Upper lobe of left lung (tissue), 6 donors: ENCODE measurements around the gene TAAR9. TPM values are rescaled to one million over a fixed set of nuclear protein-coding genes. Genes with fewer than 3 reads are reported as not detected.

Experiments
- ATAC-seq, 2 donors: fragments of 200-7000 bp; cut with Tn5 transposase; one replicate each; pipeline ENCODE4 v1.9.1; 2022; ENCODE audit warnings: mild to moderate bottlenecking in 2 of 2, moderate library complexity in 2 of 2; ENCODE audit not compliant: low FRiP score in 2 of 2
- DNase-seq, 2 donors: peaks; one replicate each; pipeline ENCODE4 v3.0.0-alpha.2; 2019 to 2020
- H3K27ac ChIP-seq, 4 donors: fragments of 200-600 bp; sonication (generic); one replicate each; pipeline ENCODE4 v1.5.1; 2016 to 2019
- H3K27me3 ChIP-seq, 4 donors: fragments of 200-600 bp; sonication (generic); one replicate each; pipeline ENCODE4 v1.5.1; 2017 to 2019
- H3K36me3 ChIP-seq, 4 donors: fragments of 200-600 bp; sonication (generic); one replicate each; pipeline ENCODE4 v1.5.1; 2016 to 2019
- H3K4me1 ChIP-seq, 4 donors: fragments of 200-600 bp; sonication (generic); one replicate each; pipeline ENCODE4 v1.5.1; 2018 to 2019
- H3K4me3 ChIP-seq, 4 donors: fragments of 200-600 bp; sonication (generic); one replicate each; pipeline ENCODE4 v1.5.1; 2017 to 2019; ENCODE audit warnings: mild to moderate bottlenecking in 2 of 4, moderate library complexity in 1 of 4
- H3K9me3 ChIP-seq, 4 donors: fragments of 200-600 bp; sonication (generic); one replicate each; pipeline ENCODE4 v1.5.1; 2018 to 2019
- EP300 ChIP-seq, 4 donors: sonication (generic); formaldehyde crosslinking; IDR thresholded peaks; one replicate each; pipeline ENCODE4 v1.5.1; 2017; ENCODE audit warnings: antibody characterized with exemption in 4 of 4, control low read depth in 2 of 4
- POLR2A ChIP-seq, 4 donors: fragments of 450-650 bp; IDR thresholded peaks; one replicate each; pipeline ENCODE4 v1.5.1; 2016 to 2017; ENCODE audit warnings: antibody characterized with exemption in 4 of 4, mild to moderate bottlenecking in 2 of 4
- POLR2AphosphoS5 ChIP-seq, 2 donors: sonication (generic); formaldehyde crosslinking; IDR thresholded peaks; one replicate each; pipeline ENCODE4 v1.5.1; 2017; ENCODE audit warnings: antibody characterized with exemption in 2 of 2
- WGBS, 2 donors: methylation state at CpG; one replicate each; pipeline ENCODE4 v1.1.5; 2017 to 2018; 5-methylcytosine and 5-hydroxymethylcytosine counted together
- total RNA-seq, 6 donors: library from RNA; depleted of rRNA in 4 of 6; stranded (reverse); fragments of >200 nt in 4 of 6; gene quantifications; one replicate each; pipeline versions ENCODE4 v1.1.0 to v1.2.1, GENCODE V29; 2016 to 2021
- TF ChIP-seq, protein P1 (sequence below), 6 experiments: fragments of 450-650 bp in 4 of 6; fragments of 200-600 bp in 2 of 6; sonication (generic) in 2 of 6; IDR thresholded peaks; one replicate each; pipeline ENCODE4 v1.5.1; 2016 to 2019; ENCODE audit warnings: antibody characterized with exemption in 6 of 6
- donor health status: DM: no; HTN: no; CAD: no; lungs with moderate emphysema.
- donor health status: DM: no; HTN: yes; CAD: no; lungs with severe emphysema.

The TAAR9 gene
- total RNA-seq, 6 donors from 2014 or later, result not detected

DNA sequence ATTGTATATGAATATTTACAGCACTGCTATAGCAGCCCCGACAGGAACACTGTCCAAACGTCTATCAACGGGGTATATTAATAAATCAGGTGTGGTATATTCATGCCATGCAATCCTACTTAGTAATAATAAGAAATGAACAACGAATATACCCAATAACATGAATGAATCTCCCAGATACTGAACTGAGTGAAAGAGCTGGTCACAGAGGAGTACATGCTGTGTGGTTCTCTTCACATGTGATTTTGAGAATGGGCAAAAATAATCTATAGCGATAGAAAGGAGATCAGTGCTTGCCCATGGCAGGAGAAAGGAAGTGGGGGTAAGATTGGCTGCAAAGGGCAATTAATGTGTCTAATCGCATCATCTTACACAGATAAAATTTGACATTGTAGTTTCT lies 28.3 kb downstream of the TAAR9 start:
- 82 to 87% methylated on average over 6 of the region's 6 CpGs for WGBS, 2 donors
- H3K4me3 ChIP-seq, result no peak overlapping the region
- no peak for ATAC-seq
- no peaks in the 10 kb centered on the region for H3K9me3 ChIP-seq
- H3K27me3 ChIP-seq, result no peaks in the 10 kb centered on the region
- TF ChIP-seq, protein P1, sequence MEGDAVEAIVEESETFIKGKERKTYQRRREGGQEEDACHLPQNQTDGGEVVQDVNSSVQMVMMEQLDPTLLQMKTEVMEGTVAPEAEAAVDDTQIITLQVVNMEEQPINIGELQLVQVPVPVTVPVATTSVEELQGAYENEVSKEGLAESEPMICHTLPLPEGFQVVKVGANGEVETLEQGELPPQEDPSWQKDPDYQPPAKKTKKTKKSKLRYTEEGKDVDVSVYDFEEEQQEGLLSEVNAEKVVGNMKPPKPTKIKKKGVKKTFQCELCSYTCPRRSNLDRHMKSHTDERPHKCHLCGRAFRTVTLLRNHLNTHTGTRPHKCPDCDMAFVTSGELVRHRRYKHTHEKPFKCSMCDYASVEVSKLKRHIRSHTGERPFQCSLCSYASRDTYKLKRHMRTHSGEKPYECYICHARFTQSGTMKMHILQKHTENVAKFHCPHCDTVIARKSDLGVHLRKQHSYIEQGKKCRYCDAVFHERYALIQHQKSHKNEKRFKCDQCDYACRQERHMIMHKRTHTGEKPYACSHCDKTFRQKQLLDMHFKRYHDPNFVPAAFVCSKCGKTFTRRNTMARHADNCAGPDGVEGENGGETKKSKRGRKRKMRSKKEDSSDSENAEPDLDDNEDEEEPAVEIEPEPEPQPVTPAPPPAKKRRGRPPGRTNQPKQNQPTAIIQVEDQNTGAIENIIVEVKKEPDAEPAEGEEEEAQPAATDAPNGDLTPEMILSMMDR (IDR thresholded peaks at IDR 0.05), result no peak
- no peak for TF ChIP-seq POLR2AphosphoS5 (IDR thresholded peaks at IDR 0.05)
- TF ChIP-seq EP300 (IDR thresholded peaks at IDR 0.05), result no peak
- no peak for TF ChIP-seq POLR2A (IDR thresholded peaks at IDR 0.05)
- H3K27ac ChIP-seq, result no peak overlapping the region
- DNase-seq, result no peak
- H3K36me3 ChIP-seq, result no peaks in the 10 kb centered on the region
- H3K4me1 ChIP-seq, result no peaks in the 10 kb centered on the region

DNA sequence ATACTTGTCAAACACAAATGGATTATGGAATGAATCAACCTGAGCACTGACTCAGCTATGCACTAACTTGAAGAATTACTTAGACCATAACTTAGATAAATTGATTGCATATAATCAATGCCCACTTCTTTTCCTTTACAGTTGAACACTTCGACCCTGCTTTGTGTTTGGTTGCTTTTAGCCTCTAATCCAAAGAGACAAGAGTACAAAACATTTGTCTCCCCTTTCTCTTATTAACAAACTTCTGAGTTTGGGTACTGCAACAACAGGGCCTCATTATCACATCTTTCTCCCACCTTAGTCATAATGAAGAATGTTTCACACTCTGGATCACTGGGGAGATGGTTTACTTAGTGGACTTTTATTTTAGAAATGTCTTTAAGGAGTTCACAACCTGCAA lies 29.5 kb downstream of the TAAR9 start:
- DNase-seq, result no peak
- TF ChIP-seq, protein P1 (IDR thresholded peaks at IDR 0.05), result no peak
- TF ChIP-seq POLR2AphosphoS5 (IDR thresholded peaks at IDR 0.05) (no peak), POLR2A (IDR thresholded peaks at IDR 0.05) (no peak), EP300 (IDR thresholded peaks at IDR 0.05) (no peak)
- WGBS, 2 donors, result 71 to 82% methylated on average over 1 of the region's 1 CpG

DNA sequence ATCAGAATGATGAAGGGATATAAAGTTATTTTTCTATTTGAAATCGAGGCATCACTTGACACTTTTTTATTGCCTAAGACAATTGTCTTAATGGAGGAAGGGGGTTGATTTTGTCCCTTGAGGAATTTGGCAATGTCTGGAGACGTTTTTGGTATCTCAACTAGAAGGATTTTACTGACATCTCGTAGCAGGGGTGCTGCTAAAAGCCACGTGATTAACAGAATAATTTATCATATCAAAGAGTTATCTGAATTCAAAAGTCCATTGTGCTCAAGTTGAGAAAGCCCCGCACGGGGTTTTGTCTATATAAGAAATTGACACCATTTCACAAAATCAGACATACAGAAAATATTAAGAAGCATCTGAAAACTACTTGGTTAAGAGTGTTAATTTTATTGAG lies 30.5 kb downstream of the TAAR9 start:
- TF ChIP-seq, protein P1 (IDR thresholded peaks at IDR 0.05), result no peak
- TF ChIP-seq EP300 (IDR thresholded peaks at IDR 0.05) (no peak), POLR2A (IDR thresholded peaks at IDR 0.05) (no peak), POLR2AphosphoS5 (IDR thresholded peaks at IDR 0.05) (no peak)
- H3K9me3 ChIP-seq, result no peaks in the 10 kb centered on the region
- ATAC-seq (no peak), DNase-seq (no peak)
- no peak overlapping the region for H3K27ac ChIP-seq
- no peaks in the 10 kb centered on the region for H3K27me3 ChIP-seq
- WGBS, 2 donors, result 60 to 77% methylated on average over 6 of the region's 6 CpGs
- no peak overlapping the region for H3K4me3 ChIP-seq
- H3K4me1 ChIP-seq, result no peaks in the 10 kb centered on the region
- no peaks in the 10 kb centered on the region for H3K36me3 ChIP-seq

More for the DNA sequence above, 29.5 kb downstream of the TAAR9 start:
- no peaks in the 10 kb centered on the region for H3K9me3 ChIP-seq
- no peaks in the 10 kb centered on the region for H3K36me3 ChIP-seq
- H3K4me3 ChIP-seq, result no peak overlapping the region
- no peaks in the 10 kb centered on the region for H3K27me3 ChIP-seq
- no peak for ATAC-seq
- no peak overlapping the region for H3K27ac ChIP-seq
- no peaks in the 10 kb centered on the region for H3K4me1 ChIP-seq

DNA sequence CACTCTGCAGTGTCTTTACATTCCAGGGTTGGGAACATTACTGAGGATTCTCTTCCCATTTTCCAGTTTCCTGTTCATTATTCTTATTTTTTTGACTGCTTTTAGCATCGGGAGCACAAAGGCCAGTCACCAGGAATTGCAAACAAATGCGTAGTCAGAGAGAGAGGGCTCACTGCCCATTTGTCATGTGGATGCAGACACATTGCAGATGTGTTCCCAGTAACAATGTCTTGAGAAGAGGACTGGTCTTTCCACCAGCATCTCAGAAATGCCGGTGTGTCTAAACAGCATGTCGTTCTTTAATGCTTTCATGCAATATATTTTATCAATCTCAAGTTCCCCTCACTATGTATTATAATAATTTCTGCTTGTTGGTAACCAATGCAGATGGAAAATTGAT lies 31.1 kb downstream of the TAAR9 start:
- Histone ChIP-seq H3K27ac (no peak overlapping the region), H3K27me3 (no peaks in the 10 kb centered on the region), H3K36me3 (no peaks in the 10 kb centered on the region), H3K9me3 (no peaks in the 10 kb centered on the region), H3K4me3 (no peak overlapping the region), H3K4me1 (no peaks in the 10 kb centered on the region)
- TF ChIP-seq EP300 (IDR thresholded peaks at IDR 0.05), result no peak
- TF ChIP-seq, protein P1 (IDR thresholded peaks at IDR 0.05), result no peak
- TF ChIP-seq POLR2AphosphoS5 (IDR thresholded peaks at IDR 0.05), result no peak
- no peak for TF ChIP-seq POLR2A (IDR thresholded peaks at IDR 0.05)
- WGBS, 2 donors, result 59 to 62% methylated on average over 4 of the region's 4 CpGs
- no peak for DNase-seq
- no peak for ATAC-seq

DNA sequence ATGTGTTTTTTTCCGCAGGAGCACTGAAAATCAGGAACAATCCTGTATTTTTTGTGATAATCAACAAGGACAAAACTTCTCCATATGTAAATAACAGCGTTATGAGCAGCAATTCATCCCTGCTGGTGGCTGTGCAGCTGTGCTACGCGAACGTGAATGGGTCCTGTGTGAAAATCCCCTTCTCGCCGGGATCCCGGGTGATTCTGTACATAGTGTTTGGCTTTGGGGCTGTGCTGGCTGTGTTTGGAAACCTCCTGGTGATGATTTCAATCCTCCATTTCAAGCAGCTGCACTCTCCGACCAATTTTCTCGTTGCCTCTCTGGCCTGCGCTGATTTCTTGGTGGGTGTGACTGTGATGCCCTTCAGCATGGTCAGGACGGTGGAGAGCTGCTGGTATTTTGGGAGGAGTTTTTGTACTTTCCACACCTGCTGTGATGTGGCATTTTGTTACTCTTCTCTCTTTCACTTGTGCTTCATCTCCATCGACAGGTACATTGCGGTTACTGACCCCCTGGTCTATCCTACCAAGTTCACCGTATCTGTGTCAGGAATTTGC lies 32.2 kb downstream of the TAAR9 start, which contains the start of gene TAAR6:
Gene TAAR6, plus strand, starts transcription at position 102 of the 557 bp plus-strand sequence. Its CDS starts 0 bp downstream, at position 102.
- ATAC-seq, result no peak
- WGBS, 2 donors, result 73 to 86% methylated on average over 15 of the region's 15 CpGs
- no peak for TF ChIP-seq EP300 (IDR thresholded peaks at IDR 0.05)

More for the DNA sequence above, 32.2 kb downstream of the TAAR9 start, which contains the start of gene TAAR6:
- DNase-seq, result no peak
- H3K36me3 ChIP-seq, result no peaks in the 10 kb centered on the region
- H3K27ac ChIP-seq, result no peak within 1 kb of the TSS
- no peak within 1 kb of the TSS for H3K4me3 ChIP-seq
- H3K9me3 ChIP-seq, result no peaks in the 10 kb centered on the region
- H3K27me3 ChIP-seq, result no peaks in the 10 kb centered on the region
- H3K4me1 ChIP-seq, result no peaks in the 10 kb centered on the region
